ENCODE results near the gene NEUROD4. TPM values are rescaled to one million over a fixed set of nuclear protein-coding genes. Genes with fewer than 3 reads are reported as not detected.
"Not testable (repeated sequence)": the region's sequence is repeated elsewhere in the genome, so short reads cannot be mapped to it uniquely, and the experiment has no call there.

The NEUROD4 gene
- not detected in 2 replicates for total RNA-seq (2014; rRNA removed; shearing (Covaris generic))
- not detected in 2 replicates for polyA plus RNA-seq (2015; cell fraction: cytosol; rRNA removed)
- polyA plus RNA-seq (2015; cell fraction: nucleus; rRNA removed) = not detected in 2 replicates

DNA sequence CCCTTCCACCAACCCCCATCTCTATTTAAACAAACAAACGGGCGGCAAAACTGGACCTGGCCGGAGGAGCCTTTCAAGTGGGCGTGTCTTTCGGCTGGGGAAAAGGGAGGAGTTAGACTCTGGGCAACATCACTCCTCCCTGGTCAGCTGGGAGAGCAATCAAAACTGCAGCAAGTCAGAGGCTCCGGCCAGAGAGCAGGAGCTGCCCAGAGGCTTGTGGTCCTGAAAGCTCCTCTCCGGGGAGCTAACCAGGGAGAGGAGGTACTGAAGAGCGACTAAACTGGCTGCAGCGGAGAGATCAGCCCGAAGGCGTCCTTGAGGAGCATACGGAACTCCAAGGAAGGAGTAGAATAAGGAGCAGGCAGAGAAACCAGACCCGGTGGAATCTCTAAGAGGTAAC is at the start of gene NEUROD4:
Gene NEUROD4 (plus strand): TSS at position 191 of the 400 bp plus-strand sequence. CDS start 6,466 bp downstream, outside the sequence.
- peak; percentile 66 for DNase-seq (ENCODE audit: low read depth, low spot score)
- in situ Hi-C loops (cut with HindIII; ENCODE audit: low pct_unique_long_range_greater_than_20kb, low sequenced_read_pairs) = no loop called here

GRCh38 chr12:54970741-54971140 is 49.0 kb upstream of the NEUROD4 start:
- in situ Hi-C loops (cut with HindIII; ENCODE audit: low pct_unique_long_range_greater_than_20kb, low sequenced_read_pairs) = loop anchor here (25.0 kb wide), 1 partner anchor 108 kb away; the partner anchor contains the start of gene MUCL1

GRCh38 chr12:54973556-54973955 is 46.2 kb upstream of the NEUROD4 start:
- in situ Hi-C loops (cut with HindIII; ENCODE audit: low pct_unique_long_range_greater_than_20kb, low sequenced_read_pairs) = loop anchor here (25.0 kb wide), 1 partner anchor 111 kb away; the partner anchor contains the start of gene MUCL1
- DNase-seq (ENCODE audit: low read depth, low spot score) = no peak

More at GRCh38 chr12:54970741-54971140, 49.0 kb upstream of the NEUROD4 start:
- DNase-seq (ENCODE audit: low read depth, low spot score) = no peak

DNA sequence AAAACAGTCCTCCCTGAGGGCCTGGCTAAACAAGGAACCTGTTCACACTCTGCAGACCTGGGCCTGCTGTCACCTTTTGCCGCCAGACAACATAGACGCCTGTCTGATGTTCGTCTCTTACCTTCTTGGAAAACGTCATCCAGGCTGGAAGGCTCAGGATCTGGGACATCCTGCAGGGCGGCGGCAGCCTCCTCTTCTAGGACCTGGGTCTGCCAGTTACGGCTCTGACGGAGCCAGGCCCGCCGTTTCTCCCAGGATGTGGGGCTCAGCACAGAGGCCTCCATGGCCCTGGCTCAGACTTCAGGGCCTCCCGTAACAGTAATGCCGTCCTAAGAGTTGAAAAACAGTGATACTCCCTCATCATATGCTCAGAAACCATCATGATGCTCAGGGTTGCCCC is 45.5 kb upstream of the NEUROD4 start:
- in situ Hi-C loops (cut with HindIII; ENCODE audit: low pct_unique_long_range_greater_than_20kb, low sequenced_read_pairs) = loop anchor here (25.0 kb wide), 1 partner anchor 112 kb away; the partner anchor contains the start of gene MUCL1
- no peak for DNase-seq (ENCODE audit: low read depth, low spot score)

DNA sequence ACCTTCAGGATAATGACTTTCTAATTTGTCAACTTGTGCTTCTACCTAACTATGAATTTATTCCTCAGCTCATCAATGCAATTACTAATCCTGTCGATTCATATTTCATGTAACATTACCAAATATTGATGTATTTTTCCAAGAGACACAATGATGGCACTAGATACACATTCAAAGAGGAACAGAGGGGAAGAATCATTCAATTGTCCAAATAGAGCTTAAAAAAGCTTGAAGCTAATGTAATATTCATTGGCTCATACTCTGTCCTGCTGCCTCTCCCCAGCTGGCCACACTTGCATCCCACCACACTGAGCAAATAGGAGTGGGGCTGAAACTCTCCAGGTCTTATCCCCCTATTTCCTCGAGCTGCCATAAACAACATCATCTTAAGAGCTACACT is 44.5 kb upstream of the NEUROD4 start:
- in situ Hi-C loops (cut with HindIII; ENCODE audit: low pct_unique_long_range_greater_than_20kb, low sequenced_read_pairs) = no loop called here
- no peak for DNase-seq (ENCODE audit: low read depth, low spot score)

GRCh38 chr12:54975875-54976274 is 43.9 kb upstream of the NEUROD4 start:
- in situ Hi-C loops (cut with HindIII; ENCODE audit: low pct_unique_long_range_greater_than_20kb, low sequenced_read_pairs) = no loop called here
- DNase-seq (ENCODE audit: low read depth, low spot score) = no peak

- in situ Hi-C loops (cut with HindIII; ENCODE audit: low pct_unique_long_range_greater_than_20kb, low sequenced_read_pairs) = no loop called here
- no peak for DNase-seq (ENCODE audit: low read depth, low spot score)
These were observed 42.6 kb upstream of the NEUROD4 start for GRCh38 chr12:54977155-54977554.

DNA sequence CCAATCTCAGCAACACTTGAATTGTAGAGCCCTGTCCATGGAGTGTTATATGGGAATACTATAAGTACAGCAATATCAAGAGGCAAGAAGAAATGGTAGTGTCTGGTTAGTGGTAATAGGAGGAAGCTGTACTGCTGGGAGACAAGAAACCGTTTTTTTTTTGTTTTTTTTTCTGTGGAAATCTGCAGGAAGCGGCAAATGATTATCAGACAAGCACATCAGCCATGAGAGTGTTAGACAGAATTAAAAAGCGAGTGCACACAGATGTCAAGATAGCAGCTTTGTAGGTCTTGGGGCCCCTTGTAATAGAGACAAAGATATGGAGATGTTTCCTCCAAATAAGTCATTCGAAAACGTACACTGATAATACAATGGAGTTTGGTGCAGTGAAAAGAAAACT is 41.9 kb upstream of the NEUROD4 start:
- no peak for DNase-seq (ENCODE audit: low read depth, low spot score)
- in situ Hi-C loops (cut with HindIII; ENCODE audit: low pct_unique_long_range_greater_than_20kb, low sequenced_read_pairs) = no loop called here

GRCh38 chr12:54980341-54980740 is 39.4 kb upstream of the NEUROD4 start:
- no peak for DNase-seq (ENCODE audit: low read depth, low spot score)
- in situ Hi-C loops (cut with HindIII; ENCODE audit: low pct_unique_long_range_greater_than_20kb, low sequenced_read_pairs) = no loop called here

DNA sequence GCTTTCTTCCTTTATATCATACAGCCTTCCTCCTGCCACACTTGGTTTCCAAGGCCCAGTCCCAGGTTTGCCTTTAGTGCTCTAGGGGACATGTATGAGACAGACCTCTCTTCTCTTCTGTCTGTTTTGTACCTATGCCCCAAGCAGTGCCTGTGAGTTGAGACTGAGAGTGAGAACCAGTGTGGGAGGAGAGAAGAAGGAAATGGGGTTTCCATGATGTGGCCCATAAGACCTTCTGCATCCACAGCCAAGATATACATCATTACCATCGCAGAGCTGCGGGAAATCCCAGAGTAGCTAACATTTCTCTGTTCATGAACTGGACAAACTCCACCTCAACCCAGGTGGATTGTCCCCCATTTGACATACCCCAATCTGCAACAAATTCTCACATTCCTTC is 38.0 kb upstream of the NEUROD4 start:
- no peak for DNase-seq (ENCODE audit: low read depth, low spot score)
- in situ Hi-C loops (cut with HindIII; ENCODE audit: low pct_unique_long_range_greater_than_20kb, low sequenced_read_pairs) = no loop called here

DNA sequence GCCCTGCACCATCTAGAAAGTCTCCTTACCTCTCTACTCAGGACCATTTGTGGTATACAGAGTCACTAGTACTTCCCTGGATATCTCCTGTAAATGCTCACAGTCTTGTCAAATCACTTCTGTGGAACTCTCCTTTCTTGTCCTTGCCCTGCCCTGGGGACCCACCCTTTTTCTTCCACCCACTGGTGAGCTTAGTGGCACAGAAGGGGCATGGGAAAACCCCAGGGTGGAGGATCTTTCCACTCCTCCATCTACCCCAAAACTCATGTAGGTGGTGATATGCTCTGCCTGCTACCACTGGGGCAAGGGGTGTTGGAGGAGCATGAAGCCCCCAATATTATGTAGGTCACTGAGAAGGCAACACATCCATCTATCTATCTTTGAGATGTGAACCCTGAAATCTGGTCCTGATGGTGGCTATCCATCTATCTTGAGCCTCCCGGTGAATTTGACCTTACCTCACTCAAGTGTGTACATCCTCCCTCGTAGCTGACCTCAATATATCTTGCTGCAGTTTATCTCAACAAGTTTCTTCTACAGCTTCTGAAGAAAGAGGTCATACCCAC is 36.2 kb upstream of the NEUROD4 start:
- in situ Hi-C loops (cut with HindIII; ENCODE audit: low pct_unique_long_range_greater_than_20kb, low sequenced_read_pairs) = no loop called here

DNA sequence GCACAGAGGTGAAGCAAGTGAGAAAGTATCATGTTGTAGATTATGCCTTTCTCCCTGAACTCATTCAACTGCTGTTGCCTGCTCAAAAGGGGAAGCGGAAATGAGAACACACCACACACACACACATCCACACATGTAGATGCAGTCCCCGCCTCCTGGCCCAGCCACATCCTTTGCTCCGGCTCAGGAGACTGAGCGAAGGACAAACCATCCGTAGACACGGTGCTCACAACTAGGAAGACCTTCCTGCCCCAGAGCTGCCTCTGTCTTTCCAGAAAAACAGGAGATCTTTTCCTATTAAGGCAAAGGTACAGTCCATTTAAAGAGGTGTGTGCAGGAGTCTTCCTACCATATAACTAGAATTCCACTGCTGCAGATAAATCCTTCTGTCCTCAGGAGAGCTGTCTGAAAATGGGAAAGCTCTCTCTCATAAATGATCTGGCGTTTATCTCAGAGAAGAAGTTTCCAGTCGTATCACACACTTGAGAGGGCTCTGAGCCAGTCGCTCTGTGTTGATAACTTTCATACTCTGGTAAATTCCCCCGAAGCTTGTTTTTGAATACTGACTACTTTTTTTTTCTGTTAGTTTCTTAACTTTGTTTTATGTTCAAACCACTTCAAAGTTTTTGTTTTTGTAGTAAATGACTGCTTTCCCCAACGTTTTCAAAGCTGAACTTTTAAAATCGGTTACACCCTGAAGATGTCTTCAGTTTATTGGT is 35.0 kb upstream of the NEUROD4 start, which contains the start of gene TESPA1:
Gene TESPA1 (minus strand): TSS at position 105 of the 719 bp plus-strand sequence. CDS start 10,200 bp downstream, outside the sequence.
- DNase-seq (ENCODE audit: low read depth, low spot score) = no peak

More for the DNA sequence above, 36.2 kb upstream of the NEUROD4 start:
- no peak for DNase-seq (ENCODE audit: low read depth, low spot score)

GRCh38 chr12:54986773-54987172 is 33.0 kb upstream of the NEUROD4 start:
- in situ Hi-C loops (cut with HindIII; ENCODE audit: low pct_unique_long_range_greater_than_20kb, low sequenced_read_pairs); DNase-seq (ENCODE audit: low read depth, low spot score): not testable (repeated sequence)

More for the DNA sequence above, 35.0 kb upstream of the NEUROD4 start, which contains the start of gene TESPA1:
- in situ Hi-C loops (cut with HindIII; ENCODE audit: low pct_unique_long_range_greater_than_20kb, low sequenced_read_pairs) = no loop called here

GRCh38 chr12:54987611-54988231 is 32.1 kb upstream of the NEUROD4 start:
- in situ Hi-C loops (cut with HindIII; ENCODE audit: low pct_unique_long_range_greater_than_20kb, low sequenced_read_pairs) = no loop called here
- DNase-seq (ENCODE audit: low read depth, low spot score) = no peak

DNA sequence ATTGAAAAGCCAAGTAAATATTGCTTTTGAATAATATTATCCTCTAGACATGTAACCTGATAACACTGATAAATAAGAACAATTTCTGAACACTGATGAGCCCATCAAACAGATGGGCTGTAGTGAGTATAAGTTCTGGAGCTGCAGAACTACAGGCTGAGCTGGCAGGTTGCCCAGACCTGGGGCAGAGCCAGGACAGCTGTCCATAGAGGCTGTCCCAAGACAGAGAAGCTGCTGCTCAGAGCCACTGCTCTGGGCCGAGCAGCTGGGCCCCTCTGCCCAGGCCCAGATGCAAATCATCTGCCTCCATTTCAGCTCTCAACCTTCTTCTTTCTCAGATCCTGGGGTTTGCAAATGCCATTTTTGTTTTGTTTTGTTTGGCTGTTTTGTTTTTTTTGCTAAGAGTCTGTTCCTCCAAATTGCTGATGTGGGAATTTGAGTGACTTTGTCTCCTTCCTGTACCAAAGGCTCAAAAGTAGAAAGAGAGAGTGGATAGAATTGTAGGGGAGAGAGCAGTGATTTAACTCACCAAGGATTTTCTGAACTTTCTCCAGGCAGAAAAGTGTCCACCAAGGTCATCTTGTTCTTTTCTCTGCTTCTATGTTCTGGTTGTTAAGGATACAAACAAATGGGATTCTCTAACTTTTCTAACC is 31.2 kb upstream of the NEUROD4 start:
- DNase-seq (ENCODE audit: low read depth, low spot score) = no peak
- in situ Hi-C loops (cut with HindIII; ENCODE audit: low pct_unique_long_range_greater_than_20kb, low sequenced_read_pairs) = no loop called here

DNA sequence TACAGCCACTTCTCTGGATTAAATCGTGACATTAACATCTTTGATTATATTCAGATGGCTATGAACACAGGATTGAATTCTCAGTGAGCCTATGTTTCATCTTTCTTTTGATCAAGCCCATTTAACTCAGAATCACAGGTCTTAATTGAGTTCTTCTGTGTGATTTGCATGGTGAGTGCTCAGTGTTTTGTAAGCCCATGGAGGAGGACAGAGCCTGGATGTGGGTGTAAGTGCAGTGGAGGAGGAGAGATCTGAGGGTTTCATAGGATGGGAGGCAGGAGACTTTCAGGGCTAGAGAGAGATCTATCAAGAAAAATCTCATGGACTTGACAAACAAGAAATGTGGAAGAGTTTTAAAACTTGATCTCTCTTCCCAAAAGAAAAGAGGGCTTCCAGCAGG is 29.9 kb upstream of the NEUROD4 start:
- DNase-seq (ENCODE audit: low read depth, low spot score) = no peak
- in situ Hi-C loops (cut with HindIII; ENCODE audit: low pct_unique_long_range_greater_than_20kb, low sequenced_read_pairs) = no loop called here

DNA sequence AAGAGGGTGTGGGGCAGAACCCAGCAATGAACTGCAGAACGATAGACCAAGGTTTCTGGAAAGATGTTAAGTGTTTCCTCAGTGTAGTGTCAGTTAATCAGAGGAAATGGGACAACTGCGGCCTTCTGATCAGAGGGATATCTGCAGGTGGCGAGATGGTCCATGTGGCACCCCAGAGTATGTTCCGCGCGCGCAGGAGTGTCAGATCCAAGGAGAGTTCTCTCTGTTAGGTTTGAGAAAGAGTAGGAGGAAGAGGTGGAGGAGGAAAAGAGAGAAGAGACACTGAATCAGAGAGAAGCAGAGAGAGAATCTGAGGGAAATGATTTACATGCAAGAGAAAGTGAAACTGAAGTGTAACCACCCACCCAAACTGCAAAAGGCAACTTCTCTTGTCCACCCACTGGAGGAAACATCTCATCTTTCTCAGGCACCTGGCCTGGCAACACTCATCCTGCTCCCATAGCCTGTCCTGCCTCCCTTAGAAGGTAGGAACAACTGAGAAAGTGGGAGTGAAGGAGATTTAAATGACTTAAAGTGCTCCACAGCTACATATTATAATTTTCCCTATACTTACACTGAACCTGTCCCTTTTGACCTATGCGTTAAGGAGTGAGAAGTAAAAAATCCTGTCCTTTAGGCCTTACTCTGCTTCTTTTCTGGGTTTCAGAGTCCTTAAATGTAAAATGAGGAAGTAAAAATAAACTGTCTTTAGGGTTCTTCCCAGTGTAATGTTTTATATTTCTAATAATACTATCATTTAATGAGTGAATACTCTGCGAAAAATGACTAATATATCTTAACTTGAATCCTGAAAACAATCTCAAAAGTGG is 28.4 kb upstream of the NEUROD4 start:
- no peak for DNase-seq (ENCODE audit: low read depth, low spot score)
- in situ Hi-C loops (cut with HindIII; ENCODE audit: low pct_unique_long_range_greater_than_20kb, low sequenced_read_pairs) = no loop called here

Measured in SK-MEL-5 (cell line).